ENCODE measurements around the gene DLGAP4.

DLGAP4 gene

GRCh38 chr20:36370991-36371790 is 65.1 kb downstream of the DLGAP4 start:
- Histone ChIP-seq H3K79me2 (ENCODE audit: insufficient read depth, low read length) (no peaks in the 10 kb centered on the region), H2AFZ (ENCODE audit: low read depth, low read length, severe bottlenecking) (no peak overlapping the region), H3K4me3 (ENCODE audit: insufficient read depth, low read length, poor library complexity, severe bottlenecking) (no peak overlapping the region), H3F3A (ENCODE audit: insufficient read depth) (no peaks in the 10 kb centered on the region), H3K27ac (ENCODE audit: low read depth, low read length) (no peak overlapping the region), H3K4me2 (ENCODE audit: low read depth, low read length, poor library complexity, severe bottlenecking) (no peak overlapping the region), H3K9me3 (ENCODE audit: insufficient read depth, low read length) (no peaks in the 10 kb centered on the region), H3K9me2 (replicated peaks; ENCODE audit: insufficient read depth, low read length) (no peaks in the 10 kb centered on the region), H4K20me1 (ENCODE audit: low read depth, low read length) (no peaks in the 10 kb centered on the region), H3K27me3 (ENCODE audit: low read length) (no peaks in the 10 kb centered on the region), H3K9ac (ENCODE audit: low read length) (no peak overlapping the region), H3K36me3 (ENCODE audit: low read length) (no peaks in the 10 kb centered on the region)
- TF ChIP-seq CTCF (IDR thresholded peaks at IDR 0.05; ENCODE audit: insufficient read depth, low read length, poor library complexity, severe bottlenecking): no peak
- TF ChIP-seq EZH2phosphoT487 (conservative IDR thresholded peaks at IDR 0.05; ENCODE audit: low read length): no peak

- Histone ChIP-seq H3K9me3 (ENCODE audit: insufficient read depth, low read length) (no peaks in the 10 kb centered on the region), H3F3A (ENCODE audit: insufficient read depth) (no peaks in the 10 kb centered on the region), H3K27me3 (ENCODE audit: low read length) (no peaks in the 10 kb centered on the region), H3K9ac (ENCODE audit: low read length) (no peak overlapping the region), H3K4me3 (ENCODE audit: insufficient read depth, low read length, poor library complexity, severe bottlenecking) (no peak overlapping the region), H3K4me2 (ENCODE audit: low read depth, low read length, poor library complexity, severe bottlenecking) (no peak overlapping the region), H3K79me2 (ENCODE audit: insufficient read depth, low read length) (no peaks in the 10 kb centered on the region), H4K20me1 (ENCODE audit: low read depth, low read length) (no peaks in the 10 kb centered on the region), H2AFZ (ENCODE audit: low read depth, low read length, severe bottlenecking) (no peak overlapping the region), H3K27ac (ENCODE audit: low read depth, low read length) (no peak overlapping the region), H3K36me3 (ENCODE audit: low read length) (no peaks in the 10 kb centered on the region), H3K9me2 (replicated peaks; ENCODE audit: insufficient read depth, low read length) (no peaks in the 10 kb centered on the region)
- TF ChIP-seq CTCF (IDR thresholded peaks at IDR 0.05; ENCODE audit: insufficient read depth, low read length, poor library complexity, severe bottlenecking) (no peak), EZH2phosphoT487 (conservative IDR thresholded peaks at IDR 0.05; ENCODE audit: low read length) (no peak)
These were observed 66.5 kb downstream of the DLGAP4 start for GRCh38 chr20:36372666-36373065.

- no peak overlapping the region for H3K4me3 ChIP-seq (ENCODE audit: insufficient read depth, low read length, poor library complexity, severe bottlenecking)
- H3F3A ChIP-seq (ENCODE audit: insufficient read depth): no peaks in the 10 kb centered on the region
- no peaks in the 10 kb centered on the region for H3K9me2 ChIP-seq (replicated peaks; ENCODE audit: insufficient read depth, low read length)
- H4K20me1 ChIP-seq (ENCODE audit: low read depth, low read length): no peaks in the 10 kb centered on the region
- H3K36me3 ChIP-seq (ENCODE audit: low read length): no peaks in the 10 kb centered on the region
- H3K79me2 ChIP-seq (ENCODE audit: insufficient read depth, low read length): no peaks in the 10 kb centered on the region
- no peak overlapping the region for H3K27ac ChIP-seq (ENCODE audit: low read depth, low read length)
- no peak overlapping the region for H3K9ac ChIP-seq (ENCODE audit: low read length)
- no peak overlapping the region for H3K4me2 ChIP-seq (ENCODE audit: low read depth, low read length, poor library complexity, severe bottlenecking)
- TF ChIP-seq CTCF (IDR thresholded peaks at IDR 0.05; ENCODE audit: insufficient read depth, low read length, poor library complexity, severe bottlenecking) (no peak), EZH2phosphoT487 (conservative IDR thresholded peaks at IDR 0.05; ENCODE audit: low read length) (no peak)
- no peaks in the 10 kb centered on the region for H3K9me3 ChIP-seq (ENCODE audit: insufficient read depth, low read length)
- no peak overlapping the region for H2AFZ ChIP-seq (ENCODE audit: low read depth, low read length, severe bottlenecking)
- no peaks in the 10 kb centered on the region for H3K27me3 ChIP-seq (ENCODE audit: low read length)
These were observed 67.0 kb downstream of the DLGAP4 start for GRCh38 chr20:36373089-36373488.
